Omental fat pad (tissue), 4 donors: ENCODE results near the gene COLQ. TPM values are rescaled to one million over a fixed set of nuclear protein-coding genes. Genes with fewer than 3 reads are reported as not detected.

Experiments used
- ATAC-seq: fragments of 150-250 bp; one replicate; pipeline ENCODE4 v1.9.1; 2016; ENCODE audit warnings: mild to moderate bottlenecking, moderate library complexity; ENCODE audit not compliant: low FRiP score
- DNase-seq: peaks from one replicate; pipeline ENCODE4 v3.0.0-alpha.2; 2019; ENCODE audit warnings: low spot score
- CTCF ChIP-seq, 3 donors: fragments of 450-650 bp; IDR thresholded peaks; one replicate each; pipeline ENCODE4 v1.5.1; 2016 to 2017; ENCODE audit warnings: antibody characterized with exemption in 3 of 3, mild to moderate bottlenecking in 3 of 3, moderate library complexity in 2 of 3
- total RNA-seq, 4 donors: library from RNA; depleted of rRNA; stranded (reverse); fragments of >200 nt; gene quantifications; one replicate each; pipeline ENCODE4 v1.1.0, GENCODE V29; 2016

COLQ gene
- total RNA-seq, 4 donors from 2014 or later: 1.2 to 3.9 (median 1.9) TPM

- TF ChIP-seq CTCF (IDR thresholded peaks at IDR 0.05): no peak
- DNase-seq: no peak
- ATAC-seq: no peak
These were observed 2.3 kb upstream of the COLQ start for GRCh38 chr3:15523660-15524417.

- TF ChIP-seq CTCF (IDR thresholded peaks at IDR 0.05): no peak
- ATAC-seq: no peak
- no peak for DNase-seq
These were observed 510 bp upstream of the COLQ start for GRCh38 chr3:15522016-15522415.

- DNase-seq (no peak), ATAC-seq (no peak)
- TF ChIP-seq CTCF (IDR thresholded peaks at IDR 0.05): no peak
These were observed 518 bp downstream of the COLQ start for GRCh38 chr3:15520804-15521572.

GRCh38 chr3:15520185-15520584 is 1.3 kb downstream of the COLQ start:
- no peak for TF ChIP-seq CTCF (IDR thresholded peaks at IDR 0.05)
- ATAC-seq (peak; percentile 31), DNase-seq (no peak)

GRCh38 chr3:15519096-15519495 is 2.4 kb downstream of the COLQ start:
- no peak for TF ChIP-seq CTCF (IDR thresholded peaks at IDR 0.05)
- ATAC-seq: no peak

GRCh38 chr3:15514663-15515340 is 6.7 kb downstream of the COLQ start:
- DNase-seq: no peak
- no peak for ATAC-seq
- TF ChIP-seq CTCF (IDR thresholded peaks at IDR 0.05): no peak

More at GRCh38 chr3:15519096-15519495, 2.4 kb downstream of the COLQ start:
- DNase-seq: no peak
